Measurements from ENCODE around the gene SECISBP2L. TPM values are rescaled to one million over a fixed set of nuclear protein-coding genes. Genes with fewer than 3 reads are reported as not detected.

Gene SECISBP2L
- total RNA-seq, 1 experiment from 2014 or later: 36.4 TPM

GRCh38 chr15:49055630-49056029, 9.4 kb upstream of the SECISBP2L start:
- no peak for TF ChIP-seq CTCF (conservative IDR thresholded peaks at IDR 0.05; ENCODE audit: low read depth, low read length)
- TF ChIP-seq EZH2 (IDR thresholded peaks at IDR 0.05; ENCODE audit: borderline replicate concordance, low read depth, low read length, poor library complexity, severe bottlenecking): no peak
- no peak for DNase-seq (ENCODE audit: low spot score)
- intact Hi-C loops (cut with micrococcal nuclease; ENCODE audit: unreplicated experiment): no loop called here
- Histone ChIP-seq H3K9me3 (ENCODE audit: low read depth, low read length, poor library complexity, severe bottlenecking) (no peaks in the 10 kb centered on the region), H3K27me3 (replicated peaks; ENCODE audit: insufficient read depth, low read depth, low read length, poor library complexity) (no peaks in the 10 kb centered on the region), H3K27ac (ENCODE audit: low read depth, low read length, poor library complexity, severe bottlenecking) (no peak overlapping the region), H3K4me1 (ENCODE audit: insufficient read depth, low read length, poor library complexity, severe bottlenecking) (no peaks in the 10 kb centered on the region), H3K4me3 (ENCODE audit: low read depth, low read length, poor library complexity, severe bottlenecking) (no peak overlapping the region), H3K36me3 (ENCODE audit: insufficient read depth, low read length, poor library complexity, severe bottlenecking) (no peaks in the 10 kb centered on the region)
- ChIA-PET POLR2A (ENCODE audit: low non-redundant PET) (no interaction called here), CTCF (no interaction called here)
- BruUV-seq (replicated peaks): no TSS peak

DNA sequence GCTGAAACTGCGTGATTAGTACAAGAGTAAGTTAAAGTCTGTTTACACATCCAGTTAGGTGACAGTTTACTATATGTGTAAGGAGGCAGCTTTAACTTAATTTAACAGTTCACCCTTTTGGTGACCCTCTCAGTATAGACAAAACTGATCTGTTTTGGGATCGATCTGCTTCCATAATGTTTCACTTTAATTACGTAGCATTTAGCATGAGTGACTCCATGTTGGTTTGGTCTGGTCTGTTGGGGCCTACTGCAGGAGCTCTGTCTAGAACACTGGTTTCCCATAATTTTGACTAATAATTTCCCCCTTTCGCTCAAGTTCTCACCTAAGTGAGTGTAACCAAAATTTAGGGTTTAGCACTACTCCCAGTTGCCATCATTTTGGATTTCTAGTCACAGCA, 6.4 kb upstream of the SECISBP2L start:
- BruUV-seq (replicated peaks): no TSS peak

DNA sequence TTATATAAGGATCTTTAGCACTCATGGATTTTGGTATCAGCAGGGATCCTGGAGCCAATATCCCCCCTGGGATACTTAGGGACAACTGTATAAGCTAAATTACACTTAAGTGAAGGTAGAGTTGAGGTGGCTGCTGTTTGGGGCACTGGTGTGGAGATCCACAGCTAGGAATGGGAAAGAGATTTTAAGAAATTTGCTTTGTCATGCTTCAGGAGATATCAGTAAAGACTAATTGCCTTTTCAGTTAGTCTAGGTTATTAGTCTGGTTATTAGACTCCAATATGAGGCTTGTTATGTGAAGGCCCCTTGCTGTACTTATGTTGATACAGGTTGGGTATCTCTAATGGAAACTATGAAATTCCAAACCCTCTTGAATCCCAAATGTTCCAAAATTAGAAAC, 1.2 kb upstream of the SECISBP2L start:
- ChIA-PET CTCF (no interaction called here), POLR2A (ENCODE audit: low non-redundant PET) (no interaction called here)
- DNase-seq (ENCODE audit: low spot score): no peak
- no peak for TF ChIP-seq EZH2 (IDR thresholded peaks at IDR 0.05; ENCODE audit: borderline replicate concordance, low read depth, low read length, poor library complexity, severe bottlenecking)
- no peak for TF ChIP-seq CTCF (conservative IDR thresholded peaks at IDR 0.05; ENCODE audit: low read depth, low read length)
- intact Hi-C loops (cut with micrococcal nuclease; ENCODE audit: unreplicated experiment): no loop called here
- no peaks in the 10 kb centered on the region for H3K9me3 ChIP-seq (ENCODE audit: low read depth, low read length, poor library complexity, severe bottlenecking)
- no peak overlapping the region for H3K27ac ChIP-seq (ENCODE audit: low read depth, low read length, poor library complexity, severe bottlenecking)
- H3K4me1 ChIP-seq (ENCODE audit: insufficient read depth, low read length, poor library complexity, severe bottlenecking): peaks cover 13% of the 10 kb centered on the region
- H3K27me3 ChIP-seq (replicated peaks; ENCODE audit: insufficient read depth, low read depth, low read length, poor library complexity): no peaks in the 10 kb centered on the region
- BruUV-seq (replicated peaks): no TSS peak
- H3K36me3 ChIP-seq (ENCODE audit: insufficient read depth, low read length, poor library complexity, severe bottlenecking): no peaks in the 10 kb centered on the region
- H3K4me3 ChIP-seq (ENCODE audit: low read depth, low read length, poor library complexity, severe bottlenecking): no peak overlapping the region

More for the DNA sequence above, 6.4 kb upstream of the SECISBP2L start:
- Histone ChIP-seq H3K36me3 (ENCODE audit: insufficient read depth, low read length, poor library complexity, severe bottlenecking) (no peaks in the 10 kb centered on the region), H3K27ac (ENCODE audit: low read depth, low read length, poor library complexity, severe bottlenecking) (no peak overlapping the region), H3K4me3 (ENCODE audit: low read depth, low read length, poor library complexity, severe bottlenecking) (no peak overlapping the region), H3K4me1 (ENCODE audit: insufficient read depth, low read length, poor library complexity, severe bottlenecking) (no peaks in the 10 kb centered on the region), H3K9me3 (ENCODE audit: low read depth, low read length, poor library complexity, severe bottlenecking) (no peaks in the 10 kb centered on the region), H3K27me3 (replicated peaks; ENCODE audit: insufficient read depth, low read depth, low read length, poor library complexity) (no peaks in the 10 kb centered on the region)
- ChIA-PET POLR2A (ENCODE audit: low non-redundant PET) (no interaction called here), CTCF (no interaction called here)
- intact Hi-C loops (cut with micrococcal nuclease; ENCODE audit: unreplicated experiment): no loop called here
- TF ChIP-seq CTCF (conservative IDR thresholded peaks at IDR 0.05; ENCODE audit: low read depth, low read length) (no peak), EZH2 (IDR thresholded peaks at IDR 0.05; ENCODE audit: borderline replicate concordance, low read depth, low read length, poor library complexity, severe bottlenecking) (no peak)
- DNase-seq (ENCODE audit: low spot score): no peak

Measured in A673 (cell line).